Right atrium auricular region (tissue), 2 donors: ENCODE data around the gene ABHD17C. TPM values are rescaled to one million over a fixed set of nuclear protein-coding genes. Genes with fewer than 3 reads are reported as not detected.

Experiments
- DNase-seq: peaks from one replicate; pipeline ENCODE4 v3.0.0-alpha.2; 2019; ENCODE audit warnings: low spot score
- H3K27ac ChIP-seq, 2 donors: fragments of 200-600 bp; sonication (generic); 1 replicate in 1 of 2; 2 replicates in 1 of 2; pipeline ENCODE4 v1.5.1; 2016 to 2019
- H3K27me3 ChIP-seq, 2 donors: fragments of 200-600 bp; sonication (generic); one replicate each; pipeline versions ENCODE4 v1.5.1 to v1.6.0; 2017 to 2019
- H3K36me3 ChIP-seq: fragments of 200-600 bp; sonication (generic); one replicate; pipeline ENCODE4 v1.5.1; 2016
- H3K4me1 ChIP-seq, 2 donors: fragments of 200-600 bp; sonication (generic); one replicate each; pipeline versions ENCODE4 v1.5.1 to v1.6.0; 2017 to 2019
- H3K4me3 ChIP-seq, 2 donors: fragments of 200-600 bp; sonication (generic); 1 replicate in 1 of 2; 2 replicates in 1 of 2; pipeline ENCODE4 v1.5.1; 2017 to 2019; ENCODE audit warnings: mild to moderate bottlenecking in 1 of 2, moderate library complexity in 1 of 2
- H3K9me3 ChIP-seq, 2 donors: fragments of 200-600 bp; sonication (generic); one replicate each; pipeline ENCODE4 v1.5.1; 2019
- CTCF ChIP-seq, 2 donors: fragments of 200-600 bp; sonication (generic); IDR thresholded peaks; one replicate each; pipeline ENCODE4 v1.5.1; 2019; ENCODE audit warnings: antibody characterized with exemption in 2 of 2
- total RNA-seq, 2 donors: library from RNA; depleted of rRNA; stranded (reverse); fragments of >200 nt; gene quantifications; one replicate each; pipeline ENCODE4 v1.1.0, GENCODE V29; 2016

Gene ABHD17C
- total RNA-seq, 2 donors from 2014 or later: 1.0 to 1.7 TPM

- H3K9me3 ChIP-seq: no peaks in the 10 kb centered on the region
- H3K4me1 ChIP-seq: no peaks in the 10 kb centered on the region
- no peaks in the 10 kb centered on the region for H3K36me3 ChIP-seq
- TF ChIP-seq CTCF (IDR thresholded peaks at IDR 0.05): no peak
- no peaks in the 10 kb centered on the region for H3K27me3 ChIP-seq
- H3K27ac ChIP-seq: no peak overlapping the region
- DNase-seq: no peak
- H3K4me3 ChIP-seq: no peak overlapping the region
Observed at GRCh38 chr15:80803580-80804525, 108.7 kb downstream of the ABHD17C start.

GRCh38 chr15:80804970-80805495, 109.9 kb downstream of the ABHD17C start:
- H3K4me3 ChIP-seq: no peak overlapping the region
- DNase-seq: no peak
- no peaks in the 10 kb centered on the region for H3K4me1 ChIP-seq
- TF ChIP-seq CTCF (IDR thresholded peaks at IDR 0.05): no peak
- H3K9me3 ChIP-seq: no peaks in the 10 kb centered on the region
- H3K36me3 ChIP-seq: no peaks in the 10 kb centered on the region
- H3K27me3 ChIP-seq: no peaks in the 10 kb centered on the region
- H3K27ac ChIP-seq: no peak overlapping the region

Other genes starting within 250 kb of the ABHD17C start
- gene CEMIP, start 84.1 kb downstream of the ABHD17C start, total RNA-seq: 1 to 10 TPM in 1 of 2 donors, under 1 TPM in 1; 0.22 to 2.9 TPM